Stimulated activated CD8-positive, alpha-beta memory T cell treated with anti-CD3 and anti-CD28 coated beads, Interleukin-12 subunit alpha, Interleukin-12 subunit beta, amount 100 ng/mL, for 1 hour (primary cell): Measurements from ENCODE around the gene DYSF.

Experiments
- DNase-seq: peaks from one replicate; pipeline ENCODE4 v3.0.0-alpha.2; 2020; ENCODE audit warnings: low read depth

Gene DYSF

DNA sequence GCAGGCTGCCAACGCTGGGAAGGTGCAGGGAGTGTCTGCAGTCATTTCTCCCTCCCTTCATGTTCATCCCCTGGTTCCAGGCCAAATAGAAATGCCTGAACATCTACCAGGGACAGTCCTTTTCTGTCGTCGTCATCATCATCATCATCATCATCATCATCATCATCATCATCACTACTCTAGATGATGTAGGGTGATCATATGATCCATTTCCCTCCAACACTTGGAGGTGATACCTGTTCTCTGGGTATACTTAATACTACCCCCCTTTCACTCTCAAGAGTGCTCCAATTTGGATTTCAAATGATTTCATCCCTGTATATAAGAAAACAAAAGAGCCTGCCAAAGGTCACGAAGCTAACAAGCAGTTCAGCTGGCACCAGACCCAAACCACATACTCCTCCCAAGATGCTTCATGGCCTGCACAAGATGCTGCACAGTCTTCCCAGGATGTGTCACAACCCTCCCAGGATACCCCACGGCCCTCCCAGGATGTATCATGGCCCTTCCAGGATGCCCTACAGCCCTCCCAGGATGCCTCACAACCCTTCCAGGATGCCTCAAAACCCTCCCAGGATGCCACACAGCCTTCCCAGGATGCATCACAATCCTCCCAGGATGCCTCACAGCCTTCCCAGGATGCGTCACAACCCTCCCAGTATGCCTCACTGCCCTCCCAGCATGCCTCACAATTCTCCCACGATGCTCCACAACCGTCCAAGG, 257.9 kb downstream of the DYSF start:
- DNase-seq = no peak

GRCh38 chr2:71712158-71712818, 258.9 kb downstream of the DYSF start:
- no peak for DNase-seq

DNA sequence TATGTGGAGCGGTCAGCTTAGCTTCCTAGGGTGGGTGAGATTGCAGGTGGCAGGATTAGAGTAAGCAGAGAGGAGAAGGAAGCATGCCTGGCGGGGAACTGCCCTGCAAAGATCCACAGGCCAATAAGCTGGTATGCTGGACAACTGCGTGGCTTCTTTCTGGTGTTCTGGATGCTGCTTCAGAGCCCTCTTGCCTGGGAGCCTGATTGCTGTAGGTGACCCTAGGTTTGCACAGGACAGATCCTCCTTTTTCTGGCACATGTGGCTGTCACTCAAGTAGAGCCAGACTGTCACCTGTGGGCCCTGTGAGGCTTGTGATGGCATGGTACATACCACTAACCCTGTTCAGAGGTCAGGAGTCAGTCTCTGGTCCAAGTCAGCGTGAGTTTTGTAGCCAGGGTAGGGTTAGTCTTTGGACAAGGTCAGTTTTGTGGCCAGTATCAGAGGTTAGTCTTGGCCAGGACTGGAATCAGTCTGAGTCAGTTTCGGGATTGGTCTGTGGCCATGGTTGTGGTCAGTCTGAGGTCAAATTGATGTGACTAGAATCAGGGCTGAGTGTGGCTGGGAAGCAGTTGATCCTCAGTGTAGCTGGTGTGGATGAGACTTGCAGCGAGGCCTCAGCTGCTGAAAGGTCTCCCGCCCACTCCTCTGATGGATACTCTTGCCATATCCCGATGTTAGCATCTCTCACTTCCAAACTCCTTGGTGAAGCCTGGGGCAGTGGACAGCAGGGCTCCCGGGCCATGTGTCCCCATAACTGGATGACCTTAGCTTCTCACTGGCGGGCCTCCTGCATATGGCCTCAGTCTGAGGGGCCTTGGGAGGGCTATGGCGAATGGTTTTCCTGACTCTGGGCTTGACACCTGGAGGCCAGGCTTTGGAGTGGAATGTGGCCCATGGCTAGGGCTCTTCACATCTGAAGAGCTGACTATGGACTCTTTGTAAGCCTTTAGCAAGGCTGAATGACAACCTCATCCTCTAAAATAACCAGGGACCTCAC, 260.5 kb downstream of the DYSF start:
- DNase-seq = no peak

DNA sequence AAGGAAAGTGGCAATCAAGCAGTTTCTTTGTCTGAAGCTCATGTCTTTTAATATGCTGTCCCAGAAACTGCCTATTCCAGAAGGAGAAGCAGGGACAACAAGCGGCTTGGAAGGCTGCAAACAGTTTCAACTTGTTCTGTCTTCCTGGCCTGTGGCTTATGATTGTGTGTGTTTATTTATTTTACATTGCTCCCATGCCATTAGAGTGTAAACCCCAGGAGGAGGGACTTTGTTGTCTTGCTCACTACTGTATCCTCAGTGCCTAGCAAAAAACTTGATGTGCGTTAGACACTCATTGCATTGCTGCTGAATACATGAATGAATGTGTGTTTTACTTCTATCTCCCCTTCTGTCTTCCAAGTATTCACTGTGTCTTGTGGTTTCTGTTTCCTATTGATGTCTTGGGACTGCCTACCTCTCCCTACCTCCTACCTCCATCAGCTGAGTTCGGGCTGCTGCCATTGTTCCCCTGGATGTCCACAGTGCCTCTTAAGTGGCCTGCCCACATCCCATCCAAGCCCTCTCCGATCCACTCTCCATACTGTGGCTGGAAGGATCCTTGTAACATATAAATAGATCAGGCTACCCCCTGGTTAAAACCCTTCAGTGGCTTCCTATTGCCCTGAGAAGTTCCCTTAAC, 261.4 kb downstream of the DYSF start:
- no peak for DNase-seq

DNA sequence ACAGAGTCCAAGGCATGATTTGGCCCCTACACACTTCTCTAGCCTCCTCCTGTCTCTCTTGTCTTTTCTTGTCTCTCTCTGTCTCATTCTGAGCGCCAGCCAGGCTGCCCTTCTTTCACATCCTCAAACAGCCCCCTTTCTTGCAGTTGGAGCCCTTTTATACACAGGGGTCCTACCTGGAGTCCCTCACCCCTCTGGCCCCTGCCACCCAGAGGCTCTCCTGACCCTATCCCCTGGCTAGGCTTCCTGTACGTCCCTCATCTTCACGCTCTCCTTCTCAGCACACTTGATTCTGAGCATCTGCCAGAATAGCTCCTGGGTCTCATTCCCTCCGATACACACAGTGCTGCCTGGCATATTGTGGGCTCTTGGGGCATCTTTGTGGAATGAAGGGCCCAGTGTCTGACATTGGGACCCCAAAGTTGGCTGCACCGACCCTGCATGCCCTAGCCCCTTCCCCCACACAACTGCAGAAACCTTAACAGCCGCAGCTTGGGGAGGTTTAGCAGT, 261.9 kb downstream of the DYSF start:
- DNase-seq = no peak

GRCh38 chr2:71715951-71716696, 262.8 kb downstream of the DYSF start:
- no peak for DNase-seq

DNA sequence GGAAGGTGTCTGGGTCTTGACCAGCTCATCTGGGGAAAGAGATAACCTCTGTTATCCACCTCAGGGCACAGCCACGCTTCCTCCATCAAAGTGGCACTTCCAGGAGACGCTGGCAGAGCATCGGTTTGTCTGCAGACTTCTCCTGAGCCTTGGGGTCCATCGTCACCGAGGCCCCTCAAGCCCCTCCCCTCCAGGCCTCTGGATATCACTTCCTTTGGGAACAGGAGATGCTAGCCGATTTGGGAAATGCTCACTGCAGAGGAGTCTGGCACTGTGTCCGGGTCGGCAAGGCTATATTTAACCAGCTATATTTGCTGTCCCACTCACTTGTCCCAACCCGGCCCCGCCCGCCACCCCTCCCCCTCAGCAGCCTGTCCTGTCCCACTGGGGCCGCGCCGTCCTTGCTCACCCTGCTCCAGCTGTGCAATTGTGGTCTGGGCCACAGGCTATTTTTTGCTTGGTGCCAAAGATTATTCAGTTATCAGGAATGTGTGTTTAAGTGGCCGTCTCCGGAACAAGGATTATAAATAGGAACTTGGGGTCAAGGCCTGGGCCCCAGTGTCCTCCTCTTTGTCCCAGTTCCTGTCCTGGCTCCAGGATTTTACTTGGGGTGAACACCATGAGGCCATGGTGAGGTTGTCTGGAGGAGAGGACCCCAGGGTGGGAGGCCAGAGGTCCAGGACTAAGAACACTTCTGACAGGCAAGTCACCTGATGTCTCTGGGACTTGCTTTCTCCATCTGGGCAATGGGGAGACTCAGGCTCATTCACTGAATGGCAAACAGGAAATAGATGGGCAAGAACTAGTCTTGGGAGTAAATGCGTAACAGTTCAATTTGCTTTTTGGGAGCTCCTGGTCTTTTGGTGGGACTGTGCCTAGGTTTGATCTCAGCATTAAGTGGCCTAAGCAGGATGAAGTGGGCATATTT, 263.6 kb downstream of the DYSF start:
- no peak for DNase-seq

- no peak for DNase-seq
These were observed 265.3 kb downstream of the DYSF start for GRCh38 chr2:71718686-71719085.

- DNase-seq = no peak
These were observed 266.3 kb downstream of the DYSF start for GRCh38 chr2:71719520-71720282.

DNA sequence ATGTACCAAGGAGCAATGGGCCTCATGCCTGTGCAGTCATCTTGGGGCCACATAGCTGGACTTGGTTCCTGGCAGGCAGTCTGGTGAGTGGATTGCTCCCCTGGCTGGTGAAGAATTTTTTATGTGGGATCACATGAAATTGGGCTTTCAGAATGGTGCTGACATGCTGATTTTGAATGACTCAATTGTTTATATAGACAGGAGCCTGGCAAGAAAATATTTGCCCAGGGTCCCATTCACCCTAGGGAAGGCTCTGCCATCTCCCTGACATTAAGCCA, 266.9 kb downstream of the DYSF start:
- DNase-seq = no peak

DNA sequence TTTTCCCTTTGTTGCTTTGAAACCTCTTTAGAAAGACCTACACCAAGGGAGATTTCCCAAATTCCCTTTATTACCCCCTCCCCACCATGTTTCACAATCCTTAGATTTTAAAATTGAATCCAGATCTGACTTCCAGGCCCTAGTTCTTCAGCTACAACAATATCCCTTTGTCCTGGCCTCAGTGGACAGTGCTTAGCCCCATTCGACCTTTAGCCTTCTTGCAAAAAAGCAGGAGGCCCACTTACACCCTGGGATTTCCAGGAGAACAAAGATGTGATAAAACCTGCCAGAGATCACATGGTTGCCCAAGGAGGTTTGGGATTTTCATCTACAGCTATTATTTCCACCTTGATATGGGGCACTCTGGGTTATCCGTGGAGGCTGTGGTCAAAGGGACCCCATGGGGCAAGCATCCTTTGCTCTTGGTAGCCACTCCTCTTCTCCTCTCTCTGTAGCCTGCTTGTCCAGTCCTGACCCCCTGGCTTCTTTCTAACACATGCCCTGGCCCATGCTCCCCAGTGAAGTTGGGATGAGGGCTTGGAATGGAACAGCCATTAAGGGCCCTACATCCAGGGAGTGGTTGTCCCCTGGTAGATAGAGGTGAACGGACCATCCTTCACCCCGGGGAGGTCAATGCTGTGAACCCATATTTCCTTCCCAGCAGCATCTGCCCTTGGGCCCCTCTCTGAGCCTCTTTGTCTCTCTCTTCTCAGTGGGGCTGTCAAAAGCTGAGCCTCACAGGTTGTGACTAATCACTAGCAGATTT, 267.4 kb downstream of the DYSF start:
- no peak for DNase-seq

- DNase-seq = no peak
These were observed 268.0 kb downstream of the DYSF start for GRCh38 chr2:71721362-71721665.

DNA sequence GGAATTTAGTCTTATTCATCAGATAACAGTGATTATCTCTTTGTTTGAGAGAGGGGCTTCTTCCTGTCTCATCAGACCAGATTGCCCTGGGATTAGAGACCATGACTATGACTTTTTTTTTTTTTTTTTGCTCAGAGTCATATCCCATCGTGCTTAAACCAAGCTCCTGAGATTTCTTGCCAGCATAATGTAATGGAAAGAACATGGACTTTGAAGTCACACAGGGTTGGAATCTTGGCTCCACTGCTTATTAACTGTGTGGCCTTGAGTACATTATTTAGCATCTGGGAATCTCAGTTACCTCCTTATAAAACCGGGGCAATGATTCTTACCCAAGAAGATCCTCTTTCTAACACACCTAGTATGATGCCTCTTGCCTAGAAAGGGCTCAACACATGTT, 268.3 kb downstream of the DYSF start:
- no peak for DNase-seq

GRCh38 chr2:71722286-71722685, 268.9 kb downstream of the DYSF start:
- DNase-seq = no peak

GRCh38 chr2:71724793-71725192, 271.4 kb downstream of the DYSF start:
- DNase-seq = no peak

DNA sequence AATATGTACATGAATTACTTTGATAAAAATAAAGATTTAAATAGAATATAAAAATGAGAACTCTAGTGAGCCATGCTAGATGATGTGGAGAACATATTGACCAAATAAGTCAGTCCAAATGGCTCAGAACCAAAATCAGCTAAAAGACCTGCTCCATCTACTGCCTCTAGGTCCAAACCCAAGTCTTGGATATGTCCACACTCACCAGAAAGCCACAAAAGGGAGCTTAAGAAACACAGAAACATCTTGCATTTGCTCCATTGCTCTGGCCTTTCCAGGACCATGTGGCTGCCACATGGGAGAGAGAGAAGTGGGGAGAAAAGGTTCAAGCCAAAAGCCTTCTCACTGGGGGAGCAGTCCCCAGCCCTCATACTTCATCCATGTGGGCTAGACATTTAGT, 272.5 kb downstream of the DYSF start:
- DNase-seq = no peak

- DNase-seq = no peak
These were observed 274.2 kb downstream of the DYSF start for GRCh38 chr2:71727562-71727961.

DNA sequence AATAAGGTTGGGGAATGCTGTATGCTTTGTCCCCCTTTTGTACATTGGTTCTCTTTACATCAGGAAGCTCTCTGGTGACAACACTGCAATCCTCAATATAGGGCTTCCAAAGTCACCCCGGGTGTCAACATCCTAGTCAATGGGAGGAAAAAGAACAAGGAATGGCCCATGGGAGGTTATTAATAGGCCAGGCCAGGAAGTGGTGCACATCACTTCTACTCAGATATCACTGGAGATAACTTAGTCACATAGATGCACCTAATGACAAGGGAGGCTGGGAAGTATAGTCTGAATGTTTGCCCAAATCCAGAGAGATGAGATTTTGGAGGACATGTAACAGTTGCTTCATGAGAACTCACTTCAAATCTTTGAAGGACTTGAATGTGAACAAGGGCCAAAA, 274.7 kb downstream of the DYSF start:
- DNase-seq = no peak

GRCh38 chr2:71730785-71731383, 277.5 kb downstream of the DYSF start:
- no peak for DNase-seq
